Glomerular visceral epithelial cell (primary cell): ENCODE results near the gene KRTAP4-7.
A peak's percentile ranks its signal among the peaks of the same experiment; 100 is the strongest.
"Not testable (repeated sequence)": the region's sequence is repeated elsewhere in the genome, so short reads cannot be mapped to it uniquely, and the experiment has no call there.

ENCODE experiments used
- DNase-seq: peaks from one replicate; pipeline ENCODE4 v3.0.0-alpha.2; 2016; ENCODE audit errors: extremely low spot score

Gene KRTAP4-7

GRCh38 chr17:41065016-41065689 is 18.8 kb upstream of the KRTAP4-7 start:
- not testable (repeated sequence) for DNase-seq

GRCh38 chr17:41065829-41066624 is 17.9 kb upstream of the KRTAP4-7 start, which contains the start of gene KRTAP2-4:
TSS of gene KRTAP2-4 (minus strand) at chr17:41065879. CDS start at chr17:41065845, 34 bp downstream.
- DNase-seq: peak; percentile 94

DNA sequence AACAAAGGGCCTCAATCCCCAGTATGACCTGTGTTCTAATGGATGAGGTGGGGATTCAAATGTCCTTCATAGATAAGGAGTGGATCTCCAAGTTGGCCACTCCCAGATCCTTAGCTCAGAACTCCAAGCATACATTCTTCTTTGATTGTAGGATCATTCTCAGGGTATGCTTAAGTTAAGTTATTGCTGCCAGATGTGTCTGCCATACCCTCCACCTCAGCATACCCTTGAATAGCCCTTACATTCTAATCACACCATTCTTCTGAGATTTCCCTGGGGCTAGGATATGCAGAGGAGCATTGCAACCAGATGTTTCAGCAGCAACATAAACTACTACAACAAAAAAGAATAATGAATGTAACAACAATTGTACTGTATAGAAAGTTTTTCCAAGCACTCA is 16.7 kb upstream of the KRTAP4-7 start:
- DNase-seq: no peak

GRCh38 chr17:41069031-41069430 is 14.9 kb upstream of the KRTAP4-7 start:
- no peak for DNase-seq

DNA sequence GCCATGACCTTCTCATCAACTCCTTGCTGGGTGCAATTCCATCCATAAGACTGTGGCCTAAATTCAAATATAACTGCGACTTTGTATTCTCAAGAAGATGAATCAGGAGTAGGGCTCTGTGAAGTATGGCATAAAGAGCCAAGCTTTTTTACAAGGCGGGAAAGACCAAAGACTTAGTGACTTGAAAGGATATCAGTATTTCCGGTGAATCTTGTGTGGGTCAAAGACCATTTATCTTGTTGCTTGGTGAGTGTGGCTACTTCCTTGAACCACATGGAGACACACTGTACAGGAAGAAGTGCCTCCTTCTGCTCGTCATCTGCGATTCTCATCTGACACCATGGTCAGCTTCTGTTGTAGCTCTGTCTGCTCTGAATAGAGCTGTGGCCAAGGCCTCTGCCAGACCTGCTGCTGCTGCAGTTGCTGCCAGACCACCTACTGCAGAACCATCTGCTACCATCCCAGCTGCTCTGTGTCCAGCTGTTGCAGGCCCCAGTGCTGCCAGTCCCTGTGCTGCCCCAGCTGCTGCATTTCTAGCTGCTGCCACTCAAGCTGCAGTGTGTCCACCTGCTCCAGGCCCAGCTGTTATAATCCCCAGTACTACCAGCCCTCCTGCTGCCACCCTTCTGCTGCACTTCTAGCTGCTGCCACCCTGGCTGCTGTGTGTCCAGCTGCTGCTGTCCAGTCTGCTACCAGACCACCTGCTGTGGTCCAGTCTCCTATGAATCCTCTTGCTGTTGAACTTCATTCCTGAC is 12.2 kb upstream of the KRTAP4-7 start:
- DNase-seq: no peak

DNA sequence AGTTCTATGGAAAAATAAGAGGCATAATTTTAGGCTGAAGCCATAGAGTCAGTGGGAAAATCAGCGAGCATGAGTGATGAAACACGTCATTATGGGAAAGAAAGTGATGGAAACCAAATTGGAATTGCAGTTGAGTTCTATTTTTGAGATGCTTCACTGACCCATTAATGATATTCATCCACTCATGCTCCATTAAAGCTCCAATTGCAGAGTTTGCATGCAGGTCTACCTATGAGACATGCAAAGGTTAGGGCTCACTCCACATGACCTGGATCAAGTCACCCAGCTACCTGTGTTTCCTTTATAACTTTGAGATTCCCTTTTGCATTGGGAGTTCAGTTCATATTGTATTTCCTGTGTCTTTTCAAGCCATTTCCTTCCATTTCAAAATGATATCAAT is 10.3 kb upstream of the KRTAP4-7 start:
- DNase-seq: no peak

DNA sequence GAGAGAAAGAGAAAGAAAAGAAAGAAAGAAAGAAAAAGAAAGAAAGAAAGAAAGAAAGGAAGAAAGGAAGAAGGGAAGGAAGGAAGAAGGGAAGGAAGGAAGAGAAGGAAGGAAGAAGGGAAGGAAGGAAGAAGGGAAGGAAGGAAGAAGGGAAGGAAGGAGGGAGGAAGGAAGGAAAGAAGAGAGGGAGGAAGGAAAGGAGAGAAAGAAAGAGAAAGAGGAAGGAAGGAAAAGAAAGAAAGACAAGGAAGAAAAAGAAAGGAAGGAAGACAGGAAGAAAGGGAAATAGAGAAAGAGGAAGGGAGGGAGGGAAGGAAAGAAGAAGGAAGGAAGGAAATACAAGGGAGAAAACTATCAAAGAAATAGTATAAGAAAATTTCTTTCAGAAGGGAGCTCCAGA is 7.2 kb upstream of the KRTAP4-7 start:
- DNase-seq: no peak

DNA sequence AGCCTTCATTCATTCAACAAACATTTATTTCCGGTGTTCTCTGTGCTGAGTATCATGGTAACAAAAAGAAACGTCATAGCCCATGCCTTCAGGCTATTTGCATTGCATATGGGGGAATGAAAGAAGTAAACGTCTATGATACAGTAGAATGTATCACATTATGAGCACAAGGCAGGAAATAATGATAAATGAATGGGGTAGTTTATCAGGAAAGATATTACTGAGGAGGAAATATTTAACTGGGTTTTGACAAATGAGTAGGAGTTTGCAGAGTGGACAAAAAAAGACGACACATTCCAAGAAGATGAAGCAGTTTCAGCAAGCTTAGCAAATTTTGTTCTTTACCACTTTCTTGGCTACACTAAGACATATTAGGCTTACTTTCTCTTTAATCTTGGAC is 1.3 kb upstream of the KRTAP4-7 start:
- DNase-seq: no peak

DNA sequence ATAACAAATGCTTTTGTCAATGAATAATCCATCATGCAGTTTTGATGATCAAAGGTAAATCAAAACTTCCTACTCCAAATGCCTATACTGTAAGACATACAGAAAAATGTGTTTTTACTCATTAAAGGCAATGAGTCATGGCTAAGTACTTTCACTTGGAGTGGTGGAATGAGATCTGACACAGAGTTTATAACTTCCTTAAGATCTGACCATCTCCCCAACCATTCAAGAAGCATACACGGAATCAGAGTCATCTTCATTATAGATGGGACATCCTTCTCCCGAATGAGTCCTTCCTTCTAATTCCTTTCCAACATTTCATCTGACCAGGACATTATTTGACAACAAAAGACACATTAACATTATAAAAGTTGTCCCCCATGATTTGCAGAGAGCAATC is 523 bp upstream of the KRTAP4-7 start:
- DNase-seq: not testable (repeated sequence)

- DNase-seq: not testable (repeated sequence)
These were observed 4.9 kb downstream of the KRTAP4-7 start for GRCh38 chr17:41088760-41089352.

GRCh38 chr17:41096055-41096454 is 12.1 kb downstream of the KRTAP4-7 start:
- no peak for DNase-seq

DNA sequence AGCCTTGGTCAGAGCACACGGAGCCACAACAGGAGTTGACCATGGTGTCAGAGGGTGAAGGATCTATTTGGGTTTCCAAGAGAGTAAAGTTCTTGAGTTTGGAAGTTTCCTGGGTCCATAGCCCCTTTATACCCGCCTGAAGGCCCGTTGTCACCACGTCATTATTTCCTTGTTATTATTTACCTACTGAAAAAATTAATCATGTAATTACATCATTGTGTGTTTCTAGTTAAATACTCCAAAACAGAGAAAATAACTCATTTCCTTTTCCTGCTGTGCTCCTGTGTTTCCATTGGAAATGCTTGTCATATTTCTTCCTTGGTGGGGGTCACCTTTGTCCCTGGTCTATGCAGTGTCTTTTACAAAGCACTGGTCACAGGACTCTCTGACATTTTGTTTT is 14.1 kb downstream of the KRTAP4-7 start, which contains the start of gene KRTAP4-8:
KRTAP4-8 (minus strand) TSS at position 101 of the 400 bp plus-strand sequence; CDS start at position 43, 58 bp downstream.
- no peak for DNase-seq

DNA sequence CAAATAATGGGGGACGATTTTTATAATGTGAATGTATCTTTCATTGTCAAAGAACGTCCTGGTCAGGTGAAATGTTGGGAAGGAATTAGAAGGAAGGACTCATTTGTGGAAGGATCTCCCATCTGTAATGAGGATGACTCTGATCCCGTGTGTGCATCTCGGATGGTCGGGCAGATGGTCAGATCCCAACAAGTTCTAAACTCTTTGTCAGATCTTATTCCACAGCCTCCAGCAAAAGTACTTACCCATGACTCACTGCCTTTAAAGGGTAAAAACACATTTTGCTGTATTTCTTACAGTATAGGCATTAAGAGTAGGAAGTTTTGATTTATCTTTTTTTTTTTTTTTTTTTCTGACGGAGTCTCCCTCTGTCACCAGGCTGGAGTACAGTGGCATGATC is 14.5 kb downstream of the KRTAP4-7 start:
- no peak for DNase-seq

- DNase-seq: peak; percentile 48
These were observed 15.9 kb downstream of the KRTAP4-7 start for GRCh38 chr17:41099682-41100480.

- DNase-seq: no peak
These were observed 17.8 kb downstream of the KRTAP4-7 start, which contains the start of gene KRTAP4-16 for GRCh38 chr17:41101586-41102259. TSS of gene KRTAP4-16 (minus strand) at chr17:41102209. CDS start at chr17:41102209, 0 bp downstream.

DNA sequence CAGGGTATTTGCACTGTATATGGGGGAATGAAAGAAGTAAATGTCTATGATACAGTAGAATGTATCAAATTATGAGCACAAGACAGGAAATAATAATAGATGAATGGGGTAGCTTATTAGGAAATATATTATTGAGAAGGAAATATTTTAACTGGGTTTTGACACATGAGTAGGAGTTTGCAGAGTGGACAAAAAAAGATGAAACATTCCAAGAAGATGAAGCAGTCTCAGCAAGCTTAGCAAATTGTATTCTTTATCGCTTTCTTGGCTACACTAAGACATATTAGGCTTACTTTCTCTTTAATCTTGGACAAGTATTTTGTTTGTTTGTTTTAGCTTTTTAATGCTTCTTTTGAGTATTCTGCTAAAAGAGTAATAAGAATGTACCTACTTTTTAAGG is 19.9 kb downstream of the KRTAP4-7 start:
- DNase-seq: no peak

DNA sequence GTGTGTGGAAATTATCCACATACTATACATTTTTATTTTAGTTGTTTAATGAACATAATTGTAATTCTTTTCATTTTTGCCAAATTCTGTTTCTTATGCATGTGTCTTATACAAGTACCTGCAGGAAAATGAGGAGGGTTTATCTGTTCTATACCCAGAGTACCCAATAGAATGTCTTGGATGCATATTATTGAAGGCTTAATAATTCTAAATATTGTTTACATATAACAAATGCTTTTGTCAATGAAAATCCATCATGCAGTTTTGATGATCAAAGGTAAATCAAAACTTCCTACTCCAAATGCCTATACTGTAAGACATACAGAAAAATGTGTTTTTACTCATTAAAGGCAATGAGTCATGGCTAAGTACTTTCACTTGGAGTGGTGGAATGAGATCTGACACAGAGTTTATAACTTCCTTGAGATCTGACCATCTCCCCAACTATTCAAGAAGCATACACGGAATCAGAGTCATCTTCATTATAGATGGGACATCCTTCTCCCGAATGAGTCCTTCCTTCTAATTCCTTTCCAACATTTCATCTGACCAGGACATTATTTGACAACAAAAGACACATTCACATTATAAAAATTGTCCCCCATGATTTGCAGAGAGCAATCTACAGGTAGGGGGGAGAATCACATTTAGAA is 20.6 kb downstream of the KRTAP4-7 start:
- peak; percentile 45 for DNase-seq

DNA sequence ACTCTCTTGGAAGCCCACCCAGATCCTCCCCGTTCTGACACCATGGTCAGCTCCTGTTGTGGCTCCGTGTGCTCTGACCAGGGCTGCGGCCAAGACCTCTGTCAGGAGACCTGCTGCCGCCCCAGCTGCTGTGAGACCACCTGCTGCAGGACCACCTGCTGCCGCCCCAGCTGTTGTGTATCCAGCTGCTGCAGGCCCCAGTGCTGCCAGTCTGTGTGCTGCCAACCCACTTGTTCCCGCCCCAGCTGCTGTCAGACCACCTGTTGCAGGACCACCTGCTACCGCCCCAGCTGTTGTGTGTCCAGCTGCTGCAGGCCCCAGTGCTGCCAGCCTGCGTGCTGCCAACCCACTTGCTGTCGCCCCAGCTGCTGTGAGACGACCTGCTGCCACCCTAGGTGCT is 21.4 kb downstream of the KRTAP4-7 start, which contains the start of gene KRTAP4-9:
KRTAP4-9 (plus strand) TSS at position 43 of the 400 bp plus-strand sequence; CDS start at position 43, 0 bp downstream.
- not testable (repeated sequence) for DNase-seq

- no peak for DNase-seq
These were observed 24.0 kb downstream of the KRTAP4-7 start for GRCh38 chr17:41107941-41108450.
